DMS 273 treated with DMSO at 0.1 percent for 48 hours (cell line): Measurements from ENCODE around the gene PPARA.

Experiments
- DNase-seq: peaks from one replicate; lab custom pipeline; 2025; lab: John Stamatoyannopoulos, UW

Gene PPARA

GRCh38 chr22:46150034-46150654 lies at the start of gene PPARA:
Gene PPARA (plus strand): TSS chr22:46150526. CDS start chr22:46198384, 47,858 bp downstream.
- no peak for DNase-seq

GRCh38 chr22:46102159-46102558 lies 48.2 kb upstream of the PPARA start:
- no peak for DNase-seq

- DNase-seq = no peak
Observed at GRCh38 chr22:46102752-46103151, 47.6 kb upstream of the PPARA start.

- DNase-seq = no peak
Observed at GRCh38 chr22:46103181-46103580, 47.1 kb upstream of the PPARA start.

GRCh38 chr22:46103664-46104063 lies 46.7 kb upstream of the PPARA start:
- no peak for DNase-seq

GRCh38 chr22:46104170-46104880 lies 46.0 kb upstream of the PPARA start:
- DNase-seq = no peak

GRCh38 chr22:46104881-46105493 lies 45.3 kb upstream of the PPARA start:
- DNase-seq = no peak

GRCh38 chr22:46105494-46106278 lies 44.6 kb upstream of the PPARA start:
- no peak for DNase-seq

- no peak for DNase-seq
Observed at GRCh38 chr22:46106279-46107022, 43.9 kb upstream of the PPARA start.

GRCh38 chr22:46107089-46107664 lies 43.1 kb upstream of the PPARA start:
- peak; percentile 75 for DNase-seq

GRCh38 chr22:46107753-46108563 lies 42.4 kb upstream of the PPARA start:
- no peak for DNase-seq

GRCh38 chr22:46108564-46109473 lies 41.5 kb upstream of the PPARA start:
- DNase-seq = no peak

- DNase-seq = no peak
Observed at GRCh38 chr22:46109474-46110003, 40.8 kb upstream of the PPARA start.

- no peak for DNase-seq
Observed at GRCh38 chr22:46110215-46110614, 40.1 kb upstream of the PPARA start.

GRCh38 chr22:46111645-46112306 lies 38.5 kb upstream of the PPARA start:
- DNase-seq = no peak

- no peak for DNase-seq
Observed at GRCh38 chr22:46112405-46112804, 37.9 kb upstream of the PPARA start.

GRCh38 chr22:46113110-46113909 lies 37.0 kb upstream of the PPARA start:
- DNase-seq = no peak
